Measurements from ENCODE around the gene ITPK1. TPM values are rescaled to one million over a fixed set of nuclear protein-coding genes. Genes with fewer than 3 reads are reported as not detected.

Gene ITPK1
- total RNA-seq, 1 experiment from 2014 or later = 133 TPM

GRCh38 chr14:93155667-93156066 is 39.9 kb upstream of the ITPK1 start:
- Mint-ChIP-seq H3K9me3 (ENCODE audit: unreplicated experiment) (no peaks in the 10 kb centered on the region), H3K4me1 (ENCODE audit: insufficient read depth, unreplicated experiment) (peaks cover 11% of the 10 kb centered on the region), H3K36me3 (ENCODE audit: insufficient read depth, unreplicated experiment) (no peaks in the 10 kb centered on the region), H3K27me3 (ENCODE audit: insufficient read depth, unreplicated experiment) (no peaks in the 10 kb centered on the region), H3K4me3 (ENCODE audit: unreplicated experiment) (no peak overlapping the region), H3K27ac (ENCODE audit: low read depth, unreplicated experiment) (no peak overlapping the region)
- no peak for DNase-seq (ENCODE audit: unreplicated experiment)
- POLR2A ChIA-PET = no interaction called here
- no TSS peak for BruUV-seq (replicated peaks)
- TF ChIP-seq CTCF (IDR thresholded peaks at IDR 0.05; ENCODE audit: unreplicated experiment) = no peak
- CTCF ChIA-PET = interaction anchor here (1.0 kb wide), 1 partner anchor 42 kb away, joined by 3 read pairs; no protein-coding TSS in a partner anchor
- intact Hi-C loops (cut with micrococcal nuclease) = no loop called here

DNA sequence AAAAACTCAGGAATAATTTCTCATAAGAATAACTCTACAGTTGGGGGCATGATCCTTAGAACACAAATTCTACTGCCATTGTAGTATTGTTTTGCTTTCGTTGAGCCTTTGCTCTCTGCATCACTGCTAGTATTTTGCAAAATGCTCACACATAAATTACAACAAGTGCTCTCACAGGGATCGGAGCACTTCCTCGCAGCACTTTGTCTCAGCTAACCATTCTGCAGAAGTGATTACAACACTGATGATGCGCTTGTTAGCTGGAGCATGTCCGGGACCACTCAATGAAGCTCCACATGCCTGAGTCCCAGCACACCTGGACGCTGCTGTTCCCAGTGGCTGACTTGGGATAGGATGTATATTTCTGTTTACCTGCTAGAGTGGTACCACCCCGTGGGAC is 37.4 kb upstream of the ITPK1 start:
- POLR2A ChIA-PET = interaction anchor here (1.1 kb wide), 1 partner anchor 99 kb away, joined by 4 read pairs; no protein-coding TSS in a partner anchor
- DNase-seq (ENCODE audit: unreplicated experiment) = no peak
- CTCF ChIA-PET = interaction anchor here (0.6 kb wide), 1 partner anchor 40 kb away, joined by 3 read pairs; no protein-coding TSS in a partner anchor
- no peak overlapping the region for H3K4me3 Mint-ChIP-seq (ENCODE audit: unreplicated experiment)
- H3K27ac Mint-ChIP-seq (ENCODE audit: low read depth, unreplicated experiment) = no peak overlapping the region
- BruUV-seq (replicated peaks) = no TSS peak
- no peaks in the 10 kb centered on the region for H3K9me3 Mint-ChIP-seq (ENCODE audit: unreplicated experiment)
- H3K4me1 Mint-ChIP-seq (ENCODE audit: insufficient read depth, unreplicated experiment) = peaks cover 17% of the 10 kb centered on the region
- H3K27me3 Mint-ChIP-seq (ENCODE audit: insufficient read depth, unreplicated experiment) = no peaks in the 10 kb centered on the region
- H3K36me3 Mint-ChIP-seq (ENCODE audit: insufficient read depth, unreplicated experiment) = no peaks in the 10 kb centered on the region
- no peak for TF ChIP-seq CTCF (IDR thresholded peaks at IDR 0.05; ENCODE audit: unreplicated experiment)
- intact Hi-C loops (cut with micrococcal nuclease) = no loop called here

- intact Hi-C loops (cut with micrococcal nuclease) = no loop called here
- Mint-ChIP-seq H3K4me3 (ENCODE audit: unreplicated experiment) (peak overlapping the region; percentile 26), H3K27ac (ENCODE audit: low read depth, unreplicated experiment) (peak overlapping the region; percentile 49), H3K4me1 (ENCODE audit: insufficient read depth, unreplicated experiment) (peaks cover 17% of the 10 kb centered on the region), H3K9me3 (ENCODE audit: unreplicated experiment) (no peaks in the 10 kb centered on the region), H3K36me3 (ENCODE audit: insufficient read depth, unreplicated experiment) (no peaks in the 10 kb centered on the region), H3K27me3 (ENCODE audit: insufficient read depth, unreplicated experiment) (no peaks in the 10 kb centered on the region)
- ChIA-PET CTCF (interaction anchor here (0.9 to 1.5 kb wide), 2 partner anchors 13 to 37 kb away, joined by 3 to 5 read pairs; no protein-coding TSS in a partner anchor), POLR2A (interaction anchor here (0.6 to 1.7 kb wide), 8 partner anchors 11 to 56 kb away, joined by 3 to 7 read pairs (median 4); partner anchors contain the start of genes GON7, ITPK1, LYSET and MOAP1)
- no TSS peak for BruUV-seq (replicated peaks)
- TF ChIP-seq CTCF (IDR thresholded peaks at IDR 0.05; ENCODE audit: unreplicated experiment) = no peak
- peak; percentile 87 for DNase-seq (ENCODE audit: unreplicated experiment)
Measured at GRCh38 chr14:93150227-93151208, 34.8 kb upstream of the ITPK1 start.

DNA sequence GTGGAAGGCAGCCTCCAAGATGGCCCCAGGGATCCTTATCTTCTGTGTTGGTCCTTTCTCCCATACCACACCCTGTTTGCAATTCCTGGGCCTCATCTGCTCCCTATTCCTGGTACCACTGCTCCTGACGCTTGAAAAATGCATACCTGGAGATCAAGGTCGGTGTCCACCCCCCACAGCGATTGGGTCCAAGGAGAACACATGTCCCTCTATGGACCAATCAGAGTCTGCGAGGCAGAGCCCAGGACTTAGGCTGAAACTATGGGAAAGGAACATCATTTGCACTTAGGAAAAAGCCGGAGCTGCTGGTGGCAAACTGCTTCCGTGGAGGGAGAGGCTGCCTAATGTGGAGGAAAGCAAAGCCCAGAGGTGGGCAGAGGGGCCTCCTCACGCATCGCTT is 33.3 kb upstream of the ITPK1 start:
- intact Hi-C loops (cut with micrococcal nuclease) = no loop called here
- POLR2A ChIA-PET = no interaction called here
- no peak for TF ChIP-seq CTCF (IDR thresholded peaks at IDR 0.05; ENCODE audit: unreplicated experiment)
- no TSS peak for BruUV-seq (replicated peaks)
- no peaks in the 10 kb centered on the region for H3K27me3 Mint-ChIP-seq (ENCODE audit: insufficient read depth, unreplicated experiment)
- CTCF ChIA-PET = interaction anchor here (0.6 kb wide), 1 partner anchor 211 kb away, joined by 3 read pairs; no protein-coding TSS in a partner anchor
- H3K27ac Mint-ChIP-seq (ENCODE audit: low read depth, unreplicated experiment) = no peak overlapping the region
- no peaks in the 10 kb centered on the region for H3K9me3 Mint-ChIP-seq (ENCODE audit: unreplicated experiment)
- H3K4me1 Mint-ChIP-seq (ENCODE audit: insufficient read depth, unreplicated experiment) = peaks cover 17% of the 10 kb centered on the region
- no peak overlapping the region for H3K4me3 Mint-ChIP-seq (ENCODE audit: unreplicated experiment)
- DNase-seq (ENCODE audit: unreplicated experiment) = no peak
- H3K36me3 Mint-ChIP-seq (ENCODE audit: insufficient read depth, unreplicated experiment) = no peaks in the 10 kb centered on the region

Data from MCF 10A (cell line).